Measurements from ENCODE around the gene GNA12.
"Not testable (repeated sequence)": the region's sequence is repeated elsewhere in the genome, so short reads cannot be mapped to it uniquely, and the experiment has no call there.

GNA12 gene

GRCh38 chr7:2864204-2864985 is 20.3 kb upstream of the GNA12 start:
- DNase-seq (ENCODE audit: low read depth) = no peak

- DNase-seq (ENCODE audit: low read depth) = peak; percentile 45
Observed at GRCh38 chr7:2863461-2864066, 19.5 kb upstream of the GNA12 start.

- DNase-seq (ENCODE audit: low read depth) = no peak
Observed at GRCh38 chr7:2862831-2863361, 18.8 kb upstream of the GNA12 start.

GRCh38 chr7:2861509-2861908 is 17.4 kb upstream of the GNA12 start:
- DNase-seq (ENCODE audit: low read depth) = no peak

- DNase-seq (ENCODE audit: low read depth) = no peak
Observed at GRCh38 chr7:2860627-2861133, 16.6 kb upstream of the GNA12 start.

- no peak for DNase-seq (ENCODE audit: low read depth)
Observed at GRCh38 chr7:2859952-2860351, 15.8 kb upstream of the GNA12 start.

GRCh38 chr7:2858621-2859020 is 14.5 kb upstream of the GNA12 start:
- DNase-seq (ENCODE audit: low read depth) = no peak

GRCh38 chr7:2856388-2857169 is 12.5 kb upstream of the GNA12 start:
- no peak for DNase-seq (ENCODE audit: low read depth)

- no peak for DNase-seq (ENCODE audit: low read depth)
Observed at GRCh38 chr7:2855386-2855785, 11.3 kb upstream of the GNA12 start.

- DNase-seq (ENCODE audit: low read depth) = not testable (repeated sequence)
Observed at GRCh38 chr7:2853552-2853951, 9.4 kb upstream of the GNA12 start.

- no peak for DNase-seq (ENCODE audit: low read depth)
Observed at GRCh38 chr7:2853147-2853546, 9.0 kb upstream of the GNA12 start.

GRCh38 chr7:2851497-2851896 is 7.4 kb upstream of the GNA12 start:
- DNase-seq (ENCODE audit: low read depth) = no peak

GRCh38 chr7:2849941-2850766 is 6.0 kb upstream of the GNA12 start:
- no peak for DNase-seq (ENCODE audit: low read depth)

- no peak for DNase-seq (ENCODE audit: low read depth)
Observed at GRCh38 chr7:2845034-2845592, 1.0 kb upstream of the GNA12 start.

GRCh38 chr7:2843711-2844152 is 376 bp downstream of the GNA12 start:
- DNase-seq (ENCODE audit: low read depth) = no peak

GRCh38 chr7:2843191-2843685 is 870 bp downstream of the GNA12 start:
- no peak for DNase-seq (ENCODE audit: low read depth)

- DNase-seq (ENCODE audit: low read depth) = no peak
Observed at GRCh38 chr7:2841907-2842306, 2.2 kb downstream of the GNA12 start.

- DNase-seq (ENCODE audit: low read depth) = no peak
Observed at GRCh38 chr7:2840458-2840857, 3.6 kb downstream of the GNA12 start.

- no peak for DNase-seq (ENCODE audit: low read depth)
Observed at GRCh38 chr7:2838873-2839578, 5.1 kb downstream of the GNA12 start.

GRCh38 chr7:2838451-2838850 is 5.7 kb downstream of the GNA12 start:
- no peak for DNase-seq (ENCODE audit: low read depth)
